DOHH2 (cell line): Measurements from ENCODE around the gene ALG1.
"Not testable (repeated sequence)": the region's sequence is repeated elsewhere in the genome, so short reads cannot be mapped to it uniquely, and the experiment has no call there.

Source experiments
- CTCF ChIP-seq: fragments of 200-600 bp; sonication (generic); IDR thresholded peaks from one replicate; pipeline ENCODE4 v1.5.1; 2014; ENCODE audit warnings: antibody characterized with exemption, mild to moderate bottlenecking, low read depth, low read length; ENCODE audit not compliant: poor library complexity, severe bottlenecking
- EZH2phosphoT487 ChIP-seq: fragments of 200-600 bp; sonication (generic); IDR thresholded peaks from 2 replicates; pipeline ENCODE4 v1.6.1; 2017; ENCODE audit warnings: borderline replicate concordance, mild to moderate bottlenecking, antibody characterized with exemption, low read length, moderate library complexity, mixed read lengths

GRCh38 chr16:5116780-5117295 is 45.2 kb downstream of the ALG1 start:
- not testable (repeated sequence) for TF ChIP-seq EZH2phosphoT487, CTCF
